CD4-positive, alpha-beta memory T cell (primary cell): ENCODE data around the gene VPS35L. TPM values are rescaled to one million over a fixed set of nuclear protein-coding genes. Genes with fewer than 3 reads are reported as not detected.

Experiments used
- CTCF ChIA-PET: fragments of 350-600 bp; sonication (Branson Sonifier 250); formaldehyde crosslinking; loops from one replicate; lab custom pipeline; 2021; ENCODE audit warnings: inconsistent platforms; ENCODE audit not compliant: partially characterized antibody; lab: Charles Lee
- POLR2A ChIA-PET: fragments of 350-600 bp; sonication (Branson Sonifier 250); formaldehyde crosslinking; loops from one replicate; lab custom pipeline; 2021; ENCODE audit not compliant: partially characterized antibody; lab: Charles Lee
- DNase-seq, 5 donors: peaks; one replicate each; pipeline versions ENCODE4 v3.0.0 to v3.0.0-alpha.2; 2020 to 2022; ENCODE audit warnings: mixed read lengths in 1 of 5
- H3K27ac ChIP-seq: one replicate; pipeline ENCODE4 v1.7.0; 2013; ENCODE audit warnings: low read depth, low read length
- H3K27me3 ChIP-seq: 2 replicates; pipeline ENCODE4 v1.7.0; 2013; ENCODE audit warnings: mild to moderate bottlenecking, low read length, moderate library complexity; ENCODE audit not compliant: insufficient read depth
- H3K36me3 ChIP-seq: 2 replicates; pipeline ENCODE4 v1.7.0; 2013; ENCODE audit warnings: mild to moderate bottlenecking, low read length, moderate library complexity; ENCODE audit not compliant: insufficient read depth
- H3K4me1 ChIP-seq: 2 replicates; pipeline ENCODE4 v1.7.0; 2013; ENCODE audit warnings: mild to moderate bottlenecking, low read length, moderate library complexity; ENCODE audit not compliant: insufficient read depth
- H3K4me3 ChIP-seq, 2 donors: one replicate each; pipeline ENCODE4 v1.7.0; 2013; ENCODE audit warnings: low read length in 2 of 2, mild to moderate bottlenecking in 1 of 2
- H3K9me3 ChIP-seq, 2 donors: one replicate each; pipeline ENCODE4 v1.7.0; 2013; ENCODE audit warnings: low read length in 2 of 2, control low read depth in 1 of 2; ENCODE audit not compliant: control insufficient read depth in 1 of 2
- H3K27ac Mint-ChIP-seq, 7 donors: one replicate each; pipeline ENCODE4 v1.8.0; 2020 to 2021; ENCODE audit warnings: mixed read lengths in 7 of 7, mild to moderate bottlenecking in 6 of 7, inconsistent platforms in 3 of 7, moderate library complexity in 3 of 7
- H3K27me3 Mint-ChIP-seq, 2 donors: one replicate each; pipeline ENCODE4 v1.8.0; 2020 to 2021; ENCODE audit warnings: mixed read lengths in 2 of 2
- H3K36me3 Mint-ChIP-seq, 2 donors: one replicate each; pipeline ENCODE4 v1.8.0; 2020 to 2021; ENCODE audit warnings: mixed read lengths in 2 of 2, inconsistent platforms in 1 of 2, mild to moderate bottlenecking in 1 of 2
- H3K4me1 Mint-ChIP-seq, 4 donors: one replicate each; pipeline ENCODE4 v1.8.0; 2020 to 2021; ENCODE audit warnings: mixed read lengths in 4 of 4, mild to moderate bottlenecking in 1 of 4
- H3K4me3 Mint-ChIP-seq, 8 donors: one replicate each; pipeline ENCODE4 v1.8.0; 2020 to 2021; ENCODE audit warnings: mixed read lengths in 8 of 8, mild to moderate bottlenecking in 7 of 8, moderate library complexity in 6 of 8, inconsistent platforms in 3 of 8
- H3K9me3 Mint-ChIP-seq, 8 donors: one replicate each; pipeline ENCODE4 v1.8.0; 2020 to 2021; ENCODE audit warnings: mixed read lengths in 8 of 8, mild to moderate bottlenecking in 5 of 8, inconsistent platforms in 3 of 8, moderate library complexity in 1 of 8
- intact Hi-C: fragments of 100-400 bp; cut with micrococcal nuclease; formaldehyde crosslinking; loops from one replicate; pipeline ENCODE4 v1.15.1; 2023
- polyA plus RNA-seq, 2 donors: library from polyadenylated mRNA; unstranded; fragments of 300-500 nt; fragmentation: Illumina TruSeq; gene quantifications; one replicate each; pipeline ENCODE4 v1.2.3, GENCODE V29; 2021
- total RNA-seq, 2 experiments: library from RNA; stranded (reverse); gene quantifications; one replicate each; pipeline ENCODE4 v1.2.3, GENCODE V29; 2021

The VPS35L gene
- total and polyA plus RNA-seq, 4 experiments from 2014 or later: 42.2 to 52.9 (median 48.6) TPM

GRCh38 chr16:19567560-19567959, 12.1 kb downstream of the VPS35L start:
- CTCF ChIA-PET: interaction anchor here (0.7 to 1.8 kb wide), 3 partner anchors 8 to 1236 kb away, joined by 3 to 6 read pairs (median 4); no protein-coding TSS in a partner anchor

GRCh38 chr16:19573997-19574396, 18.5 kb downstream of the VPS35L start:
- ChIA-PET POLR2A (no interaction called here), CTCF (interaction anchor here (1.2 to 1.7 kb wide), 2 partner anchors 10 to 26 kb away, joined by 3 to 10 read pairs; no protein-coding TSS in a partner anchor)
- DNase-seq: no peak
- no peak overlapping the region for H3K4me3 ChIP-seq
- peaks cover 17% of the 10 kb centered on the region for H3K36me3 ChIP-seq
- no peaks in the 10 kb centered on the region for H3K27me3 ChIP-seq
- Mint-ChIP-seq H3K4me1 (peaks cover 0 to 3% (median under 1%) of the 10 kb centered on the region in 4 donors), H3K27ac (no peak overlapping the region), H3K27me3 (no peaks in the 10 kb centered on the region), H3K4me3 (no peak overlapping the region), H3K9me3 (peaks cover 0 to 3% (median 0%) of the 10 kb centered on the region in 8 donors), H3K36me3 (peaks cover 50 to 58% of the 10 kb centered on the region in 2 donors)
- H3K27ac ChIP-seq: no peak overlapping the region
- H3K4me1 ChIP-seq: no peaks in the 10 kb centered on the region
- intact Hi-C loops: no loop called here
- H3K9me3 ChIP-seq: no peaks in the 10 kb centered on the region

More at GRCh38 chr16:19567560-19567959, 12.1 kb downstream of the VPS35L start:
- Mint-ChIP-seq H3K4me3 (no peak overlapping the region), H3K27me3 (no peaks in the 10 kb centered on the region), H3K27ac (peak overlapping the region in 1 of 7 donors; percentile 30), H3K9me3 (peaks cover 0 to 6% (median under 1%) of the 10 kb centered on the region in 8 donors), H3K4me1 (peaks cover 0 to 6% (median 4%) of the 10 kb centered on the region in 4 donors), H3K36me3 (peaks cover 27 to 46% of the 10 kb centered on the region in 2 donors)
- H3K4me1 ChIP-seq: no peaks in the 10 kb centered on the region
- H3K36me3 ChIP-seq: peaks cover 14% of the 10 kb centered on the region
- intact Hi-C loops: no loop called here
- no peaks in the 10 kb centered on the region for H3K27me3 ChIP-seq
- H3K27ac ChIP-seq: no peak overlapping the region
- H3K4me3 ChIP-seq: no peak overlapping the region
- no peak for DNase-seq
- POLR2A ChIA-PET: no interaction called here
- no peaks in the 10 kb centered on the region for H3K9me3 ChIP-seq

DNA sequence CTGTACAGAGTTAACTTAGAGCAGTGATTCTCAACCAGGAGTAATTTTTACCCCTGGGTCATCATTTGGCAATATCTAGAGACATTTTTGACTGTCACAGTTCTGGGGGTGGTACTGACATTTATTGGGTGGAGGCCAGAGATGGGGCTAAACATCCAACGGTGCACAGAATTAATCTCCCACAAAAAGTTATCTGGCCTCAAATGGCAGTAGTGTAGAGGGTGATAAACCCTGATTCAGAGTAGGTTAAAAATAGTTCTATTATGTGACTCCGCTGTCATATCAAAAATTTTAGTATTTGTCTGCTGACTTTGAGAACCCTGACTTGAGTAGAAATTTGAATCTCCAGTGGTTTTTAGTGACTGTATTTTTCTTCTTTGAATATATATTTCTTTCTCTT, 19.1 kb downstream of the VPS35L start:
- H3K4me3 ChIP-seq: no peak overlapping the region
- no peak for DNase-seq
- no peaks in the 10 kb centered on the region for H3K27me3 Mint-ChIP-seq
- no peaks in the 10 kb centered on the region for H3K27me3 ChIP-seq
- H3K4me1 Mint-ChIP-seq: peaks cover 0 to 3% (median under 1%) of the 10 kb centered on the region in 4 donors
- H3K27ac ChIP-seq: no peak overlapping the region
- no peak overlapping the region for H3K27ac Mint-ChIP-seq
- H3K9me3 ChIP-seq: no peaks in the 10 kb centered on the region
- ChIA-PET POLR2A (no interaction called here), CTCF (no interaction called here)
- peaks cover 0 to 3% (median 0%) of the 10 kb centered on the region in 8 donors for H3K9me3 Mint-ChIP-seq
- H3K4me1 ChIP-seq: no peaks in the 10 kb centered on the region
- no peak overlapping the region for H3K4me3 Mint-ChIP-seq
- H3K36me3 ChIP-seq: peaks cover 19% of the 10 kb centered on the region
- peaks cover 50 to 56% of the 10 kb centered on the region in 2 donors for H3K36me3 Mint-ChIP-seq
- intact Hi-C loops: no loop called here

DNA sequence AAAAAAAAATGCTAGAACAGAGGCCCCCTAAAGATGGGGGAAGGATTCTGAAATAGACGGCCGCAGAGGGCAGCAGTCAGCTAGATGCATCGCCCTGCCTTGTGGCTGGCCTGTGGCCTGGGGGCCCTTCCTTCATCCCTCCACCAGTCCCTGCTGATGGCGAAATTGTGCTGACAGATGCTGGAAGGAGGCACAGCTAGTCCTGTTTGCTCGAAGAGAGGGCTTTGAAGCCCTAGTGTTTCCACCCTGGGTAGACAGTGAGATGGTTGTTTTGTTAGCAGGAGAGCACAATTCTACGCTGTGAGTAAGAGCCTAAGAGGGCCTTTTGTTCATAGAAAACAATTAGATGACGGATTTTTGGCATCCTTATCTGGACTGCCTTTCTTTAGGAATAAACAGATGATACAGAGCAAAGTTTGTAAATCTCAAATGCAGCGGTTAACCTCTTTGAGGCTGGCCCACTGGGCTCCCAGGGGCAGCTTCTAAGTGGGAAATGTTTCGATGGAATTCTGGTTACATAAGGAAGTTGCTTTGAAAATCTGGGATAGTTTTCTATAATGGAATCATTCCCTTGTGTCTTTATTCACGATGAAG, 23.0 kb downstream of the VPS35L start:
- H3K36me3 ChIP-seq: peaks cover 37% of the 10 kb centered on the region
- no peaks in the 10 kb centered on the region for H3K27me3 ChIP-seq
- no peak overlapping the region for H3K4me3 ChIP-seq
- intact Hi-C loops: no loop called here
- H3K9me3 ChIP-seq: no peaks in the 10 kb centered on the region
- H3K27ac ChIP-seq: no peak overlapping the region
- POLR2A ChIA-PET: no interaction called here
- H3K4me3 Mint-ChIP-seq: no peak overlapping the region
- H3K27me3 Mint-ChIP-seq: no peaks in the 10 kb centered on the region
- peaks cover 71 to 79% of the 10 kb centered on the region in 2 donors for H3K36me3 Mint-ChIP-seq
- DNase-seq: no peak
- no peak overlapping the region for H3K27ac Mint-ChIP-seq
- CTCF ChIA-PET: interaction anchor here (1.5 to 1.7 kb wide), 2 partner anchors 22 to 308 kb away, joined by 4 read pairs; partner anchors contain the start of gene VPS35L
- no peaks in the 10 kb centered on the region for H3K4me1 ChIP-seq
- H3K4me1 Mint-ChIP-seq: peaks cover 0 to 2% (median under 1%) of the 10 kb centered on the region in 4 donors
- peaks cover 0 to 6% (median 3%) of the 10 kb centered on the region in 8 donors for H3K9me3 Mint-ChIP-seq

DNA sequence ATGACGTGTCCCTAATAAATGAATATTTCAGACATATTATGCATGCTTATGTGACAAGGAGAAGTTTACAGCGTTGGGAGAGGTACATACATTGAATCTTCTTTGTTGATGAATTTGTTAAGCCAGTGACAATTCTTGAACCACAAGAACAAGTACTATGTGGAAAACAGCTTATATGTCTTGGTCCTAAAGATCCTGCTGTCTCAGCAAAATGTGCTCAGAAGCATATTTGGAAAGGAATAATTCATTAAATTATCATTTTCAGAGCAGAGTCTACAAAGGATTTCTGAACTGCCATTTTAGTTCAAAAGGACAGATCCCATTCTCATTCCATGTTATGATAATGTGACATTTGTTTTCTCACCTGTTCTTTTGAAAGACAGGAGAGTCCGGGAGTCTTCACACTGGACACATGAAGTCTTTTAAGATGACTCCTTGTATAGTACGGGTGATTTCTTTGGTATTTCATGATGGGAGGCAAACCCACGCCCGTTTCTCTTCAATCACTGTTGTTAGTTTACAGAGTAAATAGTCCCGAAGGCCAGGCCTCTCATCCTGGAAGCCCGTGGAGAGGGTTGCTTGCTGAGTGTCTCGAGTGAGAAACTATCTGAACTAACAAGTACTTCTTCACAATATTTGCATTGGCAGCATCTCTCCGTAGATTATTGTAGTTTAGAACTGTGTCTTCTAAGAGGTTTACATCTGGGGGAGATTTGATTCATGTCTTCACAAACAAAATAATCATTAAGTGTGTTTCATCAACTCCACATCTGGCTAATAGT, 26.7 kb downstream of the VPS35L start:
- Histone ChIP-seq H3K4me3 (no peak overlapping the region), H3K9me3 (no peaks in the 10 kb centered on the region), H3K4me1 (no peaks in the 10 kb centered on the region), H3K27me3 (no peaks in the 10 kb centered on the region), H3K27ac (no peak overlapping the region), H3K36me3 (peaks cover 31% of the 10 kb centered on the region)
- H3K4me1 Mint-ChIP-seq: peaks cover 0 to 3% (median 0%) of the 10 kb centered on the region in 4 donors
- peaks cover 57 to 75% of the 10 kb centered on the region in 2 donors for H3K36me3 Mint-ChIP-seq
- POLR2A ChIA-PET: no interaction called here
- no peak overlapping the region for H3K4me3 Mint-ChIP-seq
- H3K27me3 Mint-ChIP-seq: no peaks in the 10 kb centered on the region
- intact Hi-C loops: no loop called here
- H3K9me3 Mint-ChIP-seq: peaks cover 0 to 6% (median 2%) of the 10 kb centered on the region in 8 donors
- peak overlapping the region in 1 of 7 donors; percentile 29 for H3K27ac Mint-ChIP-seq
- CTCF ChIA-PET: interaction anchor here (0.9 to 1.8 kb wide), 6 partner anchors 7 to 305 kb away, joined by 3 to 6 read pairs (median 4); partner anchors contain the start of gene VPS35L
- no peak for DNase-seq

DNA sequence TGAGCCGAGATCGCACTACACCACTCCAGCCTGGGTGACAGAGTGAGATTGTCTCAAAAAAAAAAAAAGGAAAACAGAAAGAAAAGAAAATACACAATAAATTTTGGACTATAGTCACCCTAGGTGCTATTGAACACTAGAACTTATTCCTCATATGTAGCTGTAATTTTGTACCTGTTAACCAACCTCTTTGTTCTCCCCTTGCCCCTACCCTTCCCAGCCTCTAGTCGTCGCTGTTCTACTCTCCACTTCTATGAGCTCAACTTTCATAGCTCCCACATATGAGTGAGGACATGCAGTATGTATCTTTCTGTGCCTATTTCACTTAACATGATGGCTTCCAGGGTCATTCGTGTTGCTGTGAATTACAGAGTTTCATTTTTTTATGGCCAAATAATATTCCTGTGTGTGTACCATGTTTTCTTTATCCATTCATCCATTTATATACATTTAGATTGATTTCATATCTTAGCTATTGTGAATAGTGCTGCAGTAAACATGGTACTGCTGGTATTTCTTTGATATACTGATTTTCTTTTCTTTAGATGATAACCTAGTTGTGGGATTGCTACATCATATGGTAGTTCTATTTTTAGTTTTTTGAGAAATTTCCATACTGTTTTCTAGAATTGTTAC, 28.3 kb downstream of the VPS35L start:
- H3K4me3 Mint-ChIP-seq: no peak overlapping the region

More for the DNA sequence above, 28.3 kb downstream of the VPS35L start:
- POLR2A ChIA-PET: interaction anchor here (1.0 kb wide), 1 partner anchor 28 kb away, joined by 5 read pairs; the partner anchor contains the start of gene VPS35L
- Mint-ChIP-seq H3K4me1 (peaks cover 0 to 3% (median 0%) of the 10 kb centered on the region in 4 donors), H3K9me3 (peaks cover 0 to 6% (median 2%) of the 10 kb centered on the region in 8 donors), H3K27ac (peak overlapping the region in 1 of 7 donors; percentile 43), H3K36me3 (peaks cover 48 to 62% of the 10 kb centered on the region in 2 donors), H3K27me3 (no peaks in the 10 kb centered on the region)
- CTCF ChIA-PET: interaction anchor here (0.6 to 4.3 kb wide), 30 partner anchors 8 to 802 kb away, joined by 3 to 59 read pairs (median 4); partner anchors contain the start of genes GPRC5B and VPS35L
- Histone ChIP-seq H3K4me1 (no peaks in the 10 kb centered on the region), H3K27me3 (no peaks in the 10 kb centered on the region), H3K9me3 (no peaks in the 10 kb centered on the region), H3K27ac (no peak overlapping the region), H3K36me3 (peaks cover 31% of the 10 kb centered on the region), H3K4me3 (no peak overlapping the region)
- DNase-seq: peak in 4 of 5 donors; percentile 28 to 38 (median 30)
- intact Hi-C loops: loop anchor here (1.0 kb wide), 1 partner anchor 303 kb away; no protein-coding TSS in a partner anchor
